IPS-20b (cell line): ENCODE measurements around the gene METTL21A.
"Not testable (repeated sequence)": the region's sequence is repeated elsewhere in the genome, so short reads cannot be mapped to it uniquely, and the experiment has no call there.

Experiments
- H3K27ac ChIP-seq: one replicate; pipeline ENCODE4 v1.5.1; 2013; ENCODE audit warnings: low read length
- H3K27me3 ChIP-seq: 2 replicates; pipeline ENCODE4 v1.6.1; 2013; ENCODE audit warnings: mild to moderate bottlenecking, low read length, inconsistent platforms; ENCODE audit not compliant: insufficient read depth
- H3K36me3 ChIP-seq: 2 replicates; pipeline ENCODE4 v1.6.1; 2013; ENCODE audit warnings: low read depth, mild to moderate bottlenecking, inconsistent platforms, low read length, moderate library complexity; ENCODE audit not compliant: insufficient read depth
- H3K4me1 ChIP-seq: 2 replicates; pipeline ENCODE4 v1.6.1; 2013; ENCODE audit warnings: mild to moderate bottlenecking, control low read depth, inconsistent platforms, low read length, moderate library complexity; ENCODE audit not compliant: insufficient read depth
- H3K4me3 ChIP-seq: 2 replicates; pipeline ENCODE4 v1.5.1; 2013; ENCODE audit warnings: mild to moderate bottlenecking, low read length, inconsistent platforms
- H3K9ac ChIP-seq: 2 replicates; pipeline ENCODE4 v1.6.1; 2013; ENCODE audit warnings: low read depth, mild to moderate bottlenecking, inconsistent platforms, low read length, moderate library complexity
- H3K9me3 ChIP-seq: 2 replicates; pipeline ENCODE4 v1.6.1; 2013; ENCODE audit warnings: mild to moderate bottlenecking, low read depth, low read length, inconsistent platforms; ENCODE audit not compliant: insufficient read depth

METTL21A gene

DNA sequence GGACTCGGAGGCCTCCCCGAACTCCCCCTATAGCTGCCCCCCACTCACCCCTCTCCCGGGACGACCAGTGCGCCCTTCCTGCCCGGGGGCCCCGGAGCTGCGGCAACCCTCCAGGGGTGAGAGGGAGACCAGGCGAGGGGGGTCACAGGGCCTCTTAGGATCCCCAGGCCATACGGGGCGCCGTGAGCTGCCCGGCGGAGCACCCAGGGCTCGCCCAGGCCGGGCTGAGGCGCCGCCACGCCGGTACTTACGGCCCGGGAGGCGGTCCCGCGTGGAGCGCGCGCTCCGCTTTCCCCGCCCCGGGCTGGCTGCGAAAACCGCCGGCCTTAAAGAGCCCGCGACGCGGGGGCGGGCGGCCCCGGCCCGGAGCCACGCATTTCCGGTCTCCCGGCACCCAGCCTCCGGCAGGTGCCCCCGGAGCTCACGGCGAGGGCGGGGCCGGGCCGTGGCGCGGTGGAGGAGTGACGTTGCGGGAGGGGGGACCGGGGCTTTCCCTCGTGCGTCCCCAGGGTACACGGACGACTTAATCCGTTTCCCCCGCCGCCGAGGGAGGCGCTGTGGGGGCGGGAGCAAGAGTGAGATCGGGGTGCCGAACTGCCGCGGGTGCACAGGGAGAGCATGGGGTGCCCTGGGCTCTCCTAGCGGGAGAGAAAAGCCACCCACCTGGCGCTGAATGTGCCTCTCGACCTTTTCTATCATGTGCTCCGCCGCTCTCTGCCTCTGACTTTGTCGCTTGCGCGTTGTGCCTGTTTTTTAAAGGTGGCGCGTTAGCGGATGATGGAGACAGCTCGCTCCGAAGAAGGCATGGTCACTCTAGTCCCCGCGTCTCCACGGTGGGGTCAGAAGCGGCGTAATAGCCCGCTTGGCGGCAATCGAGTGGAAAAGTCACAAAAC lies at the start of gene METTL21A:
TSS of gene METTL21A (minus strand) at position 381 of the 894 bp plus-strand sequence. CDS start 1,019 bp downstream, outside the sequence.
- Histone ChIP-seq H3K27me3 (no peaks in the 10 kb centered on the region), H3K4me1 (peaks cover 6% of the 10 kb centered on the region; the same call in 1 of the 2 replicates), H3K4me3 (peak within 1 kb of the TSS; percentile 99), H3K9ac (peak within 1 kb of the TSS; percentile 98), H3K36me3 (peaks cover 33% of the 10 kb centered on the region), H3K9me3 (no peaks in the 10 kb centered on the region), H3K27ac (peak within 1 kb of the TSS; percentile 87)

DNA sequence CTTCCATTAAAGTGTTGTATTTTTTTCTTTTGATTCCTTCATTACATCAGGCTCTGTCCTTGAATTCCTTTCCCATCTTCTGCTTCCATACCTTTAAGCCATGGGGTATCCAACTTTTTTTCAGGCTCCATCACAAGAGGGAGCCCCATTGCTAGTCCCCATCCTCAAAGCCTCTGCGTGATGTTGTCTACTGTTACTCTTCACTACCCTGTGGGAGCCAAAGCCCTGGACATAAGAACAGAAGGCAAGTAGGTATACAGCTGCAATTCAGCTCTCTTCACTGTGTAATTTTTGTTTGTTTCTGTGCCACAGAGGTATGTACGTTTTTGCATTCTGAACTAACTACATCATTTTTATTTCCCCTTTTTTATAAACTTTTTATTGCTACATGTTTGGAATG lies 49.6 kb upstream of the METTL21A start:
- H3K27me3 ChIP-seq, result no peaks in the 10 kb centered on the region
- H3K27ac ChIP-seq, result no peak overlapping the region
- no peak overlapping the region for H3K4me3 ChIP-seq
- H3K36me3 ChIP-seq, result no peaks in the 10 kb centered on the region
- H3K9me3 ChIP-seq, result no peaks in the 10 kb centered on the region
- H3K9ac ChIP-seq, result no peak overlapping the region; the same call in 1 of the 2 replicates
- H3K4me1 ChIP-seq, result peaks cover 11% of the 10 kb centered on the region; the same call in 1 of the 2 replicates

DNA sequence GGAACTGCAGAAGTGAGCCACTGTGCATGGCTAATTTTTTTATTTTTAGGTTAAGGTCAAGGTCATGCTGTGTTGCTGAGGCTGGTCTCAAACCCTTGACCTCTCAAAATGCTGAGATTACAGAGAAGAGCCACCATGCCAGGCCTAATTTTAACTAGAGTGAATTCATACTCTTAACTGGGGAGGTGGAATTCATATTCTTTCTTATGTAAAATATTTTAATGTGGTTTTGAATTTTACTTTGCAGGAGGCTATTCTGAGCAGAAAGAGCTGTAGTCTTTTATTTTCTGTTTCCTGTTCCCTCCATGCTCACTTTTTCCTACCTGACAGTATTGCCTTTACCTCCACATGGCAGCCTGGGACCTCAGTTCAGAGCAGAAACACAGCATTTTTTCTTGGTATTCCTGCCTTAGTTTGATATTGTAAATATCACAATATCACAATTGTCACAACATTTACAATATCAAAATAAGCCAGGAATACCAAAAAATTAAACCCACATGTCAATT lies 49.1 kb upstream of the METTL21A start:
- H3K4me1 ChIP-seq, result peaks cover 11% of the 10 kb centered on the region; the same call in 1 of the 2 replicates
- no peaks in the 10 kb centered on the region for H3K27me3 ChIP-seq
- no peak overlapping the region for H3K27ac ChIP-seq
- H3K9ac ChIP-seq, result no peak overlapping the region; the same call in 1 of the 2 replicates
- H3K36me3 ChIP-seq, result no peaks in the 10 kb centered on the region
- no peaks in the 10 kb centered on the region for H3K9me3 ChIP-seq
- H3K4me3 ChIP-seq, result no peak overlapping the region

DNA sequence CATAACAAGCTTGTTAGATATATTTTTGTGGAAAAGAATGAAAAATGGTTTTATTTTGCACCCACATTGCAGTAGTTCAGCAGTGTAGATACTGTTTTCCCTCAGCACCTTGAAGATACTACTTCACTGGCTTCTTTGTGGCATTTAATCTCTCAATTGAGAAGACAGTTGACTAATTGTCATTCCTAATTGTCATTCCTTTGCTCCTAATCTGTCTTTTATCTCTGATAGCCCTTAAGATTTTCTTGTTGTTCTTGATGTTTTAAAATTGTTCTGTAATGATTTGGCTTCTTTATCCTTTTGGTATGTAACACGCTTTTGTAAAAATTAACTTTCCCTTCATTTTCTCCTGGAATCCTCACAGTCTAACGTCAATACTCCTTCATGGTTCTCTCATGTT lies 48.2 kb upstream of the METTL21A start:
- no peaks in the 10 kb centered on the region for H3K27me3 ChIP-seq
- H3K4me3 ChIP-seq, result no peak overlapping the region
- no peaks in the 10 kb centered on the region for H3K36me3 ChIP-seq
- no peak overlapping the region for H3K27ac ChIP-seq
- H3K4me1 ChIP-seq, result peaks cover 11% of the 10 kb centered on the region; the same call in 1 of the 2 replicates
- H3K9ac ChIP-seq, result no peak overlapping the region
- H3K9me3 ChIP-seq, result no peaks in the 10 kb centered on the region

- Histone ChIP-seq H3K9me3 (no peaks in the 10 kb centered on the region), H3K4me3 (no peak overlapping the region), H3K27me3 (no peaks in the 10 kb centered on the region), H3K9ac (no peak overlapping the region), H3K4me1 (peaks cover 11% of the 10 kb centered on the region; the same call in 1 of the 2 replicates), H3K27ac (no peak overlapping the region), H3K36me3 (no peaks in the 10 kb centered on the region)
Measured at GRCh38 chr2:207670887-207671286, 45.7 kb upstream of the METTL21A start.

- no peaks in the 10 kb centered on the region for H3K36me3 ChIP-seq
- no peak overlapping the region for H3K9ac ChIP-seq
- no peak overlapping the region for H3K27ac ChIP-seq
- H3K4me3 ChIP-seq, result no peak overlapping the region
- no peaks in the 10 kb centered on the region for H3K9me3 ChIP-seq
- no peaks in the 10 kb centered on the region for H3K4me1 ChIP-seq
- no peaks in the 10 kb centered on the region for H3K27me3 ChIP-seq
Measured at GRCh38 chr2:207663870-207664545, 38.8 kb upstream of the METTL21A start.

GRCh38 chr2:207662203-207662602 lies 37.0 kb upstream of the METTL21A start:
- no peaks in the 10 kb centered on the region for H3K36me3 ChIP-seq
- no peak overlapping the region for H3K27ac ChIP-seq
- H3K4me3 ChIP-seq, result no peak overlapping the region
- no peaks in the 10 kb centered on the region for H3K9me3 ChIP-seq
- H3K4me1 ChIP-seq, result no peaks in the 10 kb centered on the region
- no peaks in the 10 kb centered on the region for H3K27me3 ChIP-seq
- H3K9ac ChIP-seq, result no peak overlapping the region

DNA sequence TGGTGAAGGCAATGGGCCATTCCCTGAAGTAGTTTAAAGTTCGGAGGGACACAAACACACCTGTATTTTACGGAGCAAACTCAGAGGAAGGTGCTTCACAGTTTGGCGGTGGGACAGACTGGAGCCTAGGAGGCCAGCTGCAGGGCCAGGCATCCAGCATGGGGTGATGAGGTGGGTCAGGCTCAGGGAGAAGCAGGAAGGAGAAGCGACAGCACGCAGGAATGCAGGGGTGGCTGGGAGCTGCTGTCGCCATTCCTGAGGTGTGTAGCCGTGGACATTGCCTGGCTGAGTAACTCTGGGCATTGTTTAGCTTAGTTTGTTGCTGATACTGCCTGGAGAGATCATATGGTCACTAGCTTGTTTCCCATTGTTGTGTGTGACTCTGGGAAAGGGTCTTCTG lies 35.8 kb upstream of the METTL21A start:
- Histone ChIP-seq H3K4me3 (no peak overlapping the region), H3K27ac (no peak overlapping the region), H3K36me3 (no peaks in the 10 kb centered on the region), H3K4me1 (no peaks in the 10 kb centered on the region), H3K27me3 (no peaks in the 10 kb centered on the region), H3K9ac (no peak overlapping the region), H3K9me3 (no peaks in the 10 kb centered on the region)

- Histone ChIP-seq H3K4me3 (no peak overlapping the region), H3K27ac (no peak overlapping the region)
Measured at GRCh38 chr2:207658156-207658555, 33.0 kb upstream of the METTL21A start.

DNA sequence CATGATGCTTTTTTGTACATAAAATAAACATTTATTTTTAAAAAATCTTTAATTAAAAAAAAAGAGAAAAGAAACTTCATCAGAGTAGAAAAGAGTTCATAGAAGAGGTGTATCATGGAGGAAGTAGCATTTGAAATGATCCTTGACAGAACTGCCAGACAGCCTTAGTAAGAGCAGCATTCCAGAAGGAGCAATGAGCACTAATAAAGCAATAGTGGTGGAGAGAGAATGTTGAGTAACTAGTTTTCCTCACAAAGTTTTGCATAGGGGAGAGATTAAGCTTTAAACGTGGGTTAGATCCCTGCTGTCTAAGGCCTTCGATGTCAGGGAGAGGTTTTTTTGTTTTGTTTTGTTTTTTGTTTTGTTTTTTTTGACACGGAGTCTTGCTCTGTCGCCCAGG lies 29.8 kb upstream of the METTL21A start:
- Histone ChIP-seq H3K9ac (no peak overlapping the region), H3K36me3 (no peaks in the 10 kb centered on the region), H3K27me3 (no peaks in the 10 kb centered on the region), H3K4me3 (no peak overlapping the region), H3K27ac (no peak overlapping the region), H3K4me1 (no peaks in the 10 kb centered on the region), H3K9me3 (no peaks in the 10 kb centered on the region)

More at GRCh38 chr2:207658156-207658555, 33.0 kb upstream of the METTL21A start:
- no peak overlapping the region for H3K9ac ChIP-seq
- no peaks in the 10 kb centered on the region for H3K36me3 ChIP-seq
- no peaks in the 10 kb centered on the region for H3K27me3 ChIP-seq
- no peaks in the 10 kb centered on the region for H3K4me1 ChIP-seq
- H3K9me3 ChIP-seq, result no peaks in the 10 kb centered on the region

DNA sequence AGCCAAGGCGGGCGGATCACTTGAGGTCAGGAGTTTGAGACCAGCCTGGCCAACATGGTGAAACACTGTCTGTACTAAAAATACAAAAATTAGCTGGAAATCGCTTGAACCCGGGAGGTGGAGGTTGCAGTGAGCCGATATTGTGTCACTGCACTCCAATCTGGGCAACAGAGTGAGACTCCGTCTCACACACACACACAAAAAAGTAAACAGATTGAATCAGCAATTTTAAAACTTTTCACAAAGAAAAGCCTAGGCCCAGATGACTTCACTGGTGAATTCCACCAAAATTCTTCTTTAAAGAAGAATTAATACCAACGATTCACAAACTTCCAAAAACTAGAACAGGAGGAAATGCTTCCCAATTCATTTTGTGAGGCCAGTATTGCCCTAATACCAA lies 21.4 kb upstream of the METTL21A start:
- not testable (repeated sequence) for H3K27me3 ChIP-seq, H3K9ac ChIP-seq, H3K27ac ChIP-seq, H3K36me3 ChIP-seq, H3K4me3 ChIP-seq, H3K9me3 ChIP-seq, H3K4me1 ChIP-seq
